ENCODE results near the gene IGSF6. TPM values are rescaled to one million over a fixed set of nuclear protein-coding genes. Genes with fewer than 3 reads are reported as not detected.

IGSF6 gene
- total RNA-seq, 2 donors from 2014 or later, result not detected

GRCh38 chr16:21598701-21599121 is 53.7 kb downstream of the IGSF6 start:
- ATAC-seq (no peak), DNase-seq (ENCODE audit: low spot score) (no peak)
- Mint-ChIP-seq H3K4me3 (peak overlapping the region; percentile 84), H3K9me3 (no peaks in the 10 kb centered on the region), H3K27ac (peak overlapping the region; percentile 90 to 92), H3K36me3 (no peaks in the 10 kb centered on the region), H3K27me3 (no peaks in the 10 kb centered on the region), H3K4me1 (ENCODE audit: low read depth in 2 of 2) (peaks cover 29 to 36% of the 10 kb centered on the region in 2 donors)

GRCh38 chr16:21598206-21598605 is 54.2 kb downstream of the IGSF6 start:
- no peaks in the 10 kb centered on the region for H3K27me3 Mint-ChIP-seq
- no peaks in the 10 kb centered on the region for H3K36me3 Mint-ChIP-seq
- no peak for ATAC-seq
- peak overlapping the region; percentile 90 to 92 for H3K27ac Mint-ChIP-seq
- no peak for DNase-seq (ENCODE audit: low spot score)
- H3K9me3 Mint-ChIP-seq, result no peaks in the 10 kb centered on the region
- H3K4me3 Mint-ChIP-seq, result peak overlapping the region; percentile 84
- peaks cover 29 to 36% of the 10 kb centered on the region in 2 donors for H3K4me1 Mint-ChIP-seq (ENCODE audit: low read depth in 2 of 2)

- peak overlapping the region; percentile 58 for H3K4me3 Mint-ChIP-seq
- ATAC-seq, result no peak
Measured at GRCh38 chr16:21597561-21598030, 54.8 kb downstream of the IGSF6 start.

GRCh38 chr16:21593530-21594289 is 58.7 kb downstream of the IGSF6 start:
- no peak overlapping the region for H3K4me3 Mint-ChIP-seq
- no peak overlapping the region for H3K27ac Mint-ChIP-seq
- H3K4me1 Mint-ChIP-seq (ENCODE audit: low read depth in 2 of 2), result peaks cover 6 to 10% of the 10 kb centered on the region in 2 donors
- no peak for DNase-seq (ENCODE audit: low spot score)
- no peaks in the 10 kb centered on the region for H3K36me3 Mint-ChIP-seq
- no peaks in the 10 kb centered on the region for H3K9me3 Mint-ChIP-seq
- ATAC-seq, result no peak
- H3K27me3 Mint-ChIP-seq, result no peaks in the 10 kb centered on the region

More at GRCh38 chr16:21597561-21598030, 54.8 kb downstream of the IGSF6 start:
- no peaks in the 10 kb centered on the region for H3K27me3 Mint-ChIP-seq
- peak overlapping the region; percentile 53 to 66 for H3K27ac Mint-ChIP-seq
- no peaks in the 10 kb centered on the region for H3K9me3 Mint-ChIP-seq
- H3K36me3 Mint-ChIP-seq, result no peaks in the 10 kb centered on the region
- H3K4me1 Mint-ChIP-seq (ENCODE audit: low read depth in 2 of 2), result peaks cover 29 to 36% of the 10 kb centered on the region in 2 donors
- no peak for DNase-seq (ENCODE audit: low spot score)

- Mint-ChIP-seq H3K36me3 (no peaks in the 10 kb centered on the region), H3K4me1 (ENCODE audit: low read depth in 2 of 2) (no peaks in the 10 kb centered on the region), H3K27me3 (no peaks in the 10 kb centered on the region), H3K9me3 (no peaks in the 10 kb centered on the region), H3K27ac (no peak overlapping the region), H3K4me3 (no peak overlapping the region)
- ATAC-seq, result no peak
- DNase-seq (ENCODE audit: low spot score), result no peak
Measured at GRCh38 chr16:21592191-21592590, 60.2 kb downstream of the IGSF6 start.

GRCh38 chr16:21590796-21591195 is 61.6 kb downstream of the IGSF6 start:
- no peaks in the 10 kb centered on the region for H3K4me1 Mint-ChIP-seq (ENCODE audit: low read depth in 2 of 2)
- H3K27ac Mint-ChIP-seq, result no peak overlapping the region
- H3K36me3 Mint-ChIP-seq, result no peaks in the 10 kb centered on the region
- no peaks in the 10 kb centered on the region for H3K27me3 Mint-ChIP-seq
- no peak overlapping the region for H3K4me3 Mint-ChIP-seq
- DNase-seq (ENCODE audit: low spot score) (no peak), ATAC-seq (no peak)
- H3K9me3 Mint-ChIP-seq, result no peaks in the 10 kb centered on the region

- no peaks in the 10 kb centered on the region for H3K4me1 Mint-ChIP-seq (ENCODE audit: low read depth in 2 of 2)
- no peaks in the 10 kb centered on the region for H3K27me3 Mint-ChIP-seq
- ATAC-seq (no peak), DNase-seq (ENCODE audit: low spot score) (no peak)
- no peaks in the 10 kb centered on the region for H3K36me3 Mint-ChIP-seq
- H3K4me3 Mint-ChIP-seq, result no peak overlapping the region
- no peaks in the 10 kb centered on the region for H3K9me3 Mint-ChIP-seq
- H3K27ac Mint-ChIP-seq, result no peak overlapping the region
Measured at GRCh38 chr16:21590287-21590686, 62.1 kb downstream of the IGSF6 start.

GRCh38 chr16:21589551-21589950 is 62.9 kb downstream of the IGSF6 start:
- DNase-seq (ENCODE audit: low spot score) (no peak), ATAC-seq (no peak)
- Mint-ChIP-seq H3K36me3 (no peaks in the 10 kb centered on the region), H3K4me3 (no peak overlapping the region), H3K27me3 (no peaks in the 10 kb centered on the region), H3K27ac (peak overlapping the region in 1 of 2 donors; percentile 15), H3K4me1 (ENCODE audit: low read depth in 2 of 2) (no peaks in the 10 kb centered on the region), H3K9me3 (no peaks in the 10 kb centered on the region)

Other genes starting within 250 kb of the IGSF6 start
- 100 to 1,000 TPM; 104 to 114 TPM for gene METTL9, start 53.0 kb downstream of the IGSF6 start, total RNA-seq
- gene OTOA, start 11.4 kb upstream of the IGSF6 start, total RNA-seq, result under 1 TPM; 0.25 to 0.33 TPM
- 100 to 1,000 TPM; 283 to 712 TPM for gene NPIPB4, start 205.1 kb upstream of the IGSF6 start, total RNA-seq

Measured in natural killer cell treated with Interleukin-12 subunit alpha and Interleukin-12 subunit beta and Interleukin-15 and Interleukin-18, amount 100 ng/mL, for 72 hours (primary cell).